Calu3 (cell line): Measurements from ENCODE around the gene FRMD3. TPM values are rescaled to one million over a fixed set of nuclear protein-coding genes. Genes with fewer than 3 reads are reported as not detected.

ENCODE experiments used
- BruUV-seq: library from RNA; stranded (reverse); fragments of 400-500 nt; replicated peaks from 2 replicates; lab custom pipeline; 2021; lab: Mats Ljungman, UMichigan
- CTCF ChIA-PET: fragments of 300-600 bp; sonication (Branson Sonifier 250); formaldehyde crosslinking; loops from one replicate; lab custom pipeline; 2022; ENCODE audit warnings: antibody characterized with exemption; lab: Charles Lee
- DNase-seq: peaks from one replicate; pipeline ENCODE4 v3.0.0; 2022
- H3K27ac Mint-ChIP-seq: one replicate; pipeline ENCODE4 v1.8.0; 2022; ENCODE audit warnings: mixed read lengths; ENCODE audit not compliant: unreplicated experiment
- H3K27me3 Mint-ChIP-seq: one replicate; pipeline ENCODE4 v1.8.0; 2022; ENCODE audit warnings: mixed read lengths; ENCODE audit not compliant: unreplicated experiment
- H3K36me3 Mint-ChIP-seq: one replicate; pipeline ENCODE4 v1.8.0; 2022; ENCODE audit warnings: mild to moderate bottlenecking, moderate library complexity, mixed read lengths; ENCODE audit not compliant: insufficient read depth, unreplicated experiment
- H3K4me1 Mint-ChIP-seq: one replicate; pipeline ENCODE4 v1.8.0; 2022; ENCODE audit warnings: mild to moderate bottlenecking, low read depth, mixed read lengths; ENCODE audit not compliant: unreplicated experiment
- H3K4me3 Mint-ChIP-seq: one replicate; pipeline ENCODE4 v1.8.0; 2022; ENCODE audit warnings: mild to moderate bottlenecking, low read depth, moderate library complexity, mixed read lengths; ENCODE audit not compliant: unreplicated experiment
- H3K9me3 Mint-ChIP-seq: one replicate; pipeline ENCODE4 v1.8.0; 2022; ENCODE audit warnings: low read depth, mixed read lengths; ENCODE audit not compliant: unreplicated experiment
- CTCF ChIP-seq: fragments of 200-600 bp; IDR thresholded peaks from one replicate; pipeline ENCODE4 v1.8.0; 2022; ENCODE audit warnings: antibody characterized with exemption; ENCODE audit not compliant: unreplicated experiment
- intact Hi-C: fragments of 100-400 bp; cut with micrococcal nuclease; formaldehyde crosslinking; loops from one replicate; pipeline ENCODE4 v1.10.0; 2022; ENCODE audit not compliant: unreplicated experiment
- total RNA-seq: library from RNA; stranded (reverse); gene quantifications from 2 replicates; pipeline ENCODE4 v1.2.3, GENCODE V29; 2022

FRMD3 gene
- total RNA-seq, 1 experiment from 2014 or later, result 0.38 TPM

- H3K4me1 Mint-ChIP-seq, result no peaks in the 10 kb centered on the region
- peaks cover 17% of the 10 kb centered on the region for H3K27me3 Mint-ChIP-seq
- no peaks in the 10 kb centered on the region for H3K36me3 Mint-ChIP-seq
- no peak for DNase-seq
- no peak overlapping the region for H3K4me3 Mint-ChIP-seq
- intact Hi-C loops, result no loop called here
- TF ChIP-seq CTCF, result no peak
- H3K9me3 Mint-ChIP-seq, result no peaks in the 10 kb centered on the region
- CTCF ChIA-PET, result interaction anchor here (0.7 kb wide), 1 partner anchor 9 kb away, joined by 5 read pairs; no protein-coding TSS in a partner anchor
- BruUV-seq, result no TSS peak
- H3K27ac Mint-ChIP-seq, result no peak overlapping the region
Measured at GRCh38 chr9:83526211-83526610, 12.0 kb downstream of the FRMD3 start.

GRCh38 chr9:83523684-83524083 is 14.5 kb downstream of the FRMD3 start:
- BruUV-seq, result no TSS peak
- CTCF ChIA-PET, result interaction anchor here (0.8 kb wide), 1 partner anchor 14 kb away, joined by 3 read pairs; the partner anchor contains the start of gene FRMD3
- no peak overlapping the region for H3K4me3 Mint-ChIP-seq
- TF ChIP-seq CTCF, result no peak
- no peaks in the 10 kb centered on the region for H3K36me3 Mint-ChIP-seq
- peaks cover 17% of the 10 kb centered on the region for H3K27me3 Mint-ChIP-seq
- no peak overlapping the region for H3K27ac Mint-ChIP-seq
- H3K4me1 Mint-ChIP-seq, result no peaks in the 10 kb centered on the region
- intact Hi-C loops, result no loop called here
- no peak for DNase-seq
- no peaks in the 10 kb centered on the region for H3K9me3 Mint-ChIP-seq

GRCh38 chr9:83521411-83521810 is 16.8 kb downstream of the FRMD3 start:
- peaks cover 24% of the 10 kb centered on the region for H3K27me3 Mint-ChIP-seq
- no peaks in the 10 kb centered on the region for H3K36me3 Mint-ChIP-seq
- intact Hi-C loops, result no loop called here
- no peak for TF ChIP-seq CTCF
- H3K27ac Mint-ChIP-seq, result no peak overlapping the region
- CTCF ChIA-PET, result no interaction called here
- no peaks in the 10 kb centered on the region for H3K9me3 Mint-ChIP-seq
- no TSS peak for BruUV-seq
- H3K4me3 Mint-ChIP-seq, result no peak overlapping the region
- no peak for DNase-seq
- H3K4me1 Mint-ChIP-seq, result no peaks in the 10 kb centered on the region

GRCh38 chr9:83521011-83521410 is 17.2 kb downstream of the FRMD3 start:
- Mint-ChIP-seq H3K36me3 (no peaks in the 10 kb centered on the region), H3K4me1 (no peaks in the 10 kb centered on the region), H3K27ac (no peak overlapping the region), H3K9me3 (no peaks in the 10 kb centered on the region), H3K27me3 (peaks cover 24% of the 10 kb centered on the region), H3K4me3 (no peak overlapping the region)
- intact Hi-C loops, result no loop called here
- BruUV-seq, result no TSS peak
- TF ChIP-seq CTCF, result no peak
- no peak for DNase-seq
- CTCF ChIA-PET, result no interaction called here
